GM10266 (cell line): ENCODE data around the gene MEN1.

ENCODE experiments used
- DNase-seq: peaks from one replicate; pipeline ENCODE4 v3.0.0; 2012; ENCODE audit errors: extremely low spot score
- CTCF ChIP-seq: IDR thresholded peaks from 2 replicates; pipeline ENCODE4 v1.5.1; 2012; ENCODE audit warnings: mild to moderate bottlenecking, low read depth; ENCODE audit not compliant: control insufficient read depth, insufficient read depth; ENCODE audit errors: missing control alignments

Gene MEN1

GRCh38 chr11:64757549-64758329 is 52.6 kb downstream of the MEN1 start:
- no peak for DNase-seq
- no peak for TF ChIP-seq CTCF

DNA sequence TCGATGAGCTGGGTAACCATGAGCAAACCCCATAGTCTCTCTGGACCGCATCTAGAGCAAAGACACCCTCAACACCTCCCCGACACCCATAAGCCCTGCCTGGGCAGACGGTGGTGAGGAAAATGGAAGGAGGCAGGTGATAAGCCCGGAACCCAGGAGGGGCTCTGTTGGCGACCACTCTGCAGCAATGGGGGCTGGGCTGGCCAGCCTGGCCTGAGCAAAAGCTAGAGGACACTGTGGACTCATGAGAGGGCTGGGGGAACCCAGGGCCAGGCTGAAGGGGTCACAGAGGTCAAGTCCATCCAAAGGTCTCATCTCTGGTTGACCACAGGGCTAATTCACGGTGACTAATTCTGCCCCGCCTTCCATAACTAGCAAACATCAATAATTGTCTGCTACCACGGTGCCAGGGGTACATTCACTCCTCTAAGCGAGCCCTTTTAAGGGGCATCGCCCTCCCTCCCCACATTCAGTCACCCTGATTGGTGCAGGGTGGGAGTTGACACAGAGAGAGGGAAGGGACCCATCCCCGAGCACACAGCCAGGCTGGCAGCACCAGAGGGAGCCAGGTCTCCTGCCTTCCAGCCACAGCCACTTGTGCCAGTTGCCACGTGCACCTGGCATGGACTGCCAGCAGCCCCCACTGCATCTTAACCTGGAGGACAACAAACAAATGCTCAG is 54.5 kb downstream of the MEN1 start:
- TF ChIP-seq CTCF = no peak
- no peak for DNase-seq

DNA sequence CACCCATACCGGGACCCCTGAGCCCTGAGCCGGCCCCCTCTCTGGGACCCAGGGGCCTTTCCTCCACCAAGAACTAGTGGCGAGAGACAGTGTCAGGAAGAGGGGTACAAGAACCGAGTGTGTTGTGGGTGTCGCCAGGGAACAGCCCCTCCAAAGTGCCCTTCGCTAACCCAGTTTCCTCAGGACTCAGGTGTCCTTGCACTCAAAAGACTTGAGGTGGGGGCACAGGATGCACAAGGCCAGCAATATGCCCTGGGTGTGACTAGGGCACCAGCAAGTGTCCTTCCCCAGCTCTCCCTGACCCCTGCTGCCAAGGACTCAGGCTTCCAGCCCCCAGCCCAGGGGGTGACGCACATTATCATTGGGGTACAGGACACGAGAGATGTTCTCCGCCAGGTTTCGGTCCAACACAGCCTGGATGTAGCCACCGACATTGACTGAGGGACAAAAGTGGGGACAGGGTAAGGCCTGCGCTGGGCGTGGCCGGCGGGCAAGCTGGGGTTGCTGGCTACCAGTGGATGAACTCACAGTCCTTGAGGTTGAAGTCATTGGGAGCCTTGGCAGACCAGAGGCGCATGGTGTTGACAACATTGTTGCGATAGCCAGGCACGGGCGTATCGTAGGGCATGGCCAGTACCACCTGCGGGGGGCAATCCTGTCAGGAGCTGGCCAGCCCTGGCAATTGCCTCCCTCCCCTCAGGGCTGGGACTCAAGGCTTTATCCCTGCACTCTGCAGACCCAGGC is 55.3 kb downstream of the MEN1 start:
- TF ChIP-seq CTCF = no peak
- no peak for DNase-seq

GRCh38 chr11:64754124-64754918 is 56.0 kb downstream of the MEN1 start:
- no peak for DNase-seq
- TF ChIP-seq CTCF = no peak
